GM21360 (cell line): ENCODE measurements around the gene CLEC17A.

Source experiments
- ATAC-seq: cut with Tn5 transposase; IDR thresholded peaks from one replicate; pipeline ENCODE4 v1.9.1; 2021; ENCODE audit warnings: mild to moderate bottlenecking, moderate library complexity; ENCODE audit not compliant: unreplicated experiment

The CLEC17A gene

GRCh38 chr19:14648506-14648905, 65.6 kb downstream of the CLEC17A start:
- no peak for ATAC-seq

- ATAC-seq, result no peak
These were observed 66.1 kb downstream of the CLEC17A start for GRCh38 chr19:14649020-14649419.

GRCh38 chr19:14650161-14650560, 67.3 kb downstream of the CLEC17A start:
- ATAC-seq, result no peak

GRCh38 chr19:14654786-14655560, 72.1 kb downstream of the CLEC17A start:
- no peak for ATAC-seq

GRCh38 chr19:14655726-14656125, 72.8 kb downstream of the CLEC17A start:
- no peak for ATAC-seq

- no peak for ATAC-seq
These were observed 77.1 kb downstream of the CLEC17A start for GRCh38 chr19:14659874-14660489.

GRCh38 chr19:14661372-14661924, 78.6 kb downstream of the CLEC17A start:
- no peak for ATAC-seq
